IPS DF 6.9 (cell line): ENCODE data around the gene SYN1.
A peak's percentile ranks its signal among the peaks of the same experiment; 100 is the strongest.

ENCODE experiments used
- DNase-seq: peaks from one replicate; pipeline ENCODE4 v3.0.0-alpha.2; 2013; ENCODE audit warnings: low read depth, low spot score
- H3K27ac ChIP-seq: one replicate; pipeline ENCODE4 v1.5.1; 2013; ENCODE audit warnings: low read length, control low read depth
- H3K27me3 ChIP-seq: 2 replicates; pipeline ENCODE4 v1.6.1; 2013; ENCODE audit warnings: mild to moderate bottlenecking, low read length; ENCODE audit not compliant: control insufficient read depth, insufficient read depth
- H3K36me3 ChIP-seq: 2 replicates; pipeline ENCODE4 v1.6.1; 2013; ENCODE audit warnings: low read length; ENCODE audit not compliant: control insufficient read depth, insufficient read depth
- H3K4me1 ChIP-seq: 2 replicates; pipeline ENCODE4 v1.6.1; 2013; ENCODE audit warnings: low read length; ENCODE audit not compliant: control insufficient read depth, insufficient read depth
- H3K4me3 ChIP-seq: 2 replicates; pipeline ENCODE4 v1.5.1; 2013; ENCODE audit warnings: mild to moderate bottlenecking, low read length
- H3K9me3 ChIP-seq: 2 replicates; pipeline ENCODE4 v1.6.1; 2013; ENCODE audit warnings: low read length, inconsistent platforms; ENCODE audit not compliant: control insufficient read depth, insufficient read depth
- WGBS: extraction: QIAGEN DNeasy Blood & Tissue Kit; methylation state at CpG from one replicate; pipeline ENCODE4 v1.1.7; 2013; ENCODE audit warnings: mixed read lengths, missing lambda C conversion rate; ENCODE audit not compliant: insufficient read length, insufficient coverage; 5-methylcytosine and 5-hydroxymethylcytosine counted together

SYN1 gene

GRCh38 chrX:47634871-47635575 lies 15.4 kb upstream of the SYN1 start:
- Histone ChIP-seq H3K9me3 (no peaks in the 10 kb centered on the region), H3K27me3 (no peaks in the 10 kb centered on the region), H3K4me1 (no peaks in the 10 kb centered on the region), H3K36me3 (0 out of 2 replicates have a peak, but pooled peaks cover 5% of the 10 kb centered on the region), H3K27ac (no peak overlapping the region), H3K4me3 (no peak overlapping the region)
- 100% methylated on average over 4 of the region's 16 CpGs for WGBS
- DNase-seq: no peak

GRCh38 chrX:47633689-47634590 lies 14.3 kb upstream of the SYN1 start:
- no peak for DNase-seq

GRCh38 chrX:47632666-47633065 lies 13.0 kb upstream of the SYN1 start:
- H3K9me3 ChIP-seq: no peaks in the 10 kb centered on the region
- peaks cover 3% of the 10 kb centered on the region; the same call in 1 of the 2 replicates for H3K4me1 ChIP-seq
- no CpG with 5 or more reads among the region's 4 CpGs for WGBS
- no peak for DNase-seq
- no peaks in the 10 kb centered on the region for H3K27me3 ChIP-seq
- no peaks in the 10 kb centered on the region for H3K36me3 ChIP-seq
- no peak overlapping the region for H3K27ac ChIP-seq
- no peak overlapping the region for H3K4me3 ChIP-seq

More at GRCh38 chrX:47633689-47634590, 14.3 kb upstream of the SYN1 start:
- H3K36me3 ChIP-seq: 0 out of 2 replicates have a peak, but pooled peaks cover 4% of the 10 kb centered on the region
- peaks cover 2% of the 10 kb centered on the region; the same call in 1 of the 2 replicates for H3K4me1 ChIP-seq
- WGBS: no CpG with 5 or more reads among the region's 14 CpGs
- no peaks in the 10 kb centered on the region for H3K27me3 ChIP-seq
- no peak overlapping the region for H3K4me3 ChIP-seq
- H3K9me3 ChIP-seq: no peaks in the 10 kb centered on the region
- H3K27ac ChIP-seq: no peak overlapping the region

GRCh38 chrX:47631676-47632075 lies 12.0 kb upstream of the SYN1 start:
- H3K27me3 ChIP-seq: no peaks in the 10 kb centered on the region
- H3K9me3 ChIP-seq: no peaks in the 10 kb centered on the region
- no CpG with 5 or more reads among the region's 5 CpGs for WGBS
- no peaks in the 10 kb centered on the region for H3K36me3 ChIP-seq
- H3K27ac ChIP-seq: no peak overlapping the region
- no peak overlapping the region for H3K4me3 ChIP-seq
- peaks cover 3% of the 10 kb centered on the region; the same call in 1 of the 2 replicates for H3K4me1 ChIP-seq
- no peak for DNase-seq

- no peak within 1 kb of the TSS for H3K27ac ChIP-seq
These were observed 10.0 kb upstream of the SYN1 start, which contains the start of gene CFP for GRCh38 chrX:47629419-47630200. Gene CFP (minus strand): TSS chrX:47629930. CDS start chrX:47629844, 86 bp downstream.

GRCh38 chrX:47628982-47629381 lies 9.3 kb upstream of the SYN1 start:
- no peak overlapping the region for H3K4me3 ChIP-seq
- H3K27me3 ChIP-seq: no peaks in the 10 kb centered on the region
- no peak overlapping the region for H3K27ac ChIP-seq
- peaks cover 5% of the 10 kb centered on the region for H3K4me1 ChIP-seq
- no peaks in the 10 kb centered on the region for H3K36me3 ChIP-seq
- no peaks in the 10 kb centered on the region for H3K9me3 ChIP-seq
- no CpG with 5 or more reads among the region's 1 CpG for WGBS
- no peak for DNase-seq

More at GRCh38 chrX:47629419-47630200, 10.0 kb upstream of the SYN1 start, which contains the start of gene CFP:
- peaks cover 3% of the 10 kb centered on the region; the same call in 1 of the 2 replicates for H3K4me1 ChIP-seq
- WGBS: no CpG with 5 or more reads among the region's 14 CpGs
- H3K4me3 ChIP-seq: no peak within 1 kb of the TSS
- no peaks in the 10 kb centered on the region for H3K36me3 ChIP-seq
- no peak for DNase-seq
- H3K27me3 ChIP-seq: no peaks in the 10 kb centered on the region
- H3K9me3 ChIP-seq: no peaks in the 10 kb centered on the region

- DNase-seq: no peak
- Histone ChIP-seq H3K27me3 (no peaks in the 10 kb centered on the region), H3K27ac (no peak overlapping the region), H3K36me3 (no peaks in the 10 kb centered on the region), H3K9me3 (no peaks in the 10 kb centered on the region), H3K4me3 (no peak overlapping the region), H3K4me1 (peaks cover 5% of the 10 kb centered on the region)
- WGBS: no CpG with 5 or more reads among the region's 2 CpGs
These were observed 5.7 kb upstream of the SYN1 start for GRCh38 chrX:47625365-47625764.

- H3K4me1 ChIP-seq: peaks cover 5% of the 10 kb centered on the region
- no peaks in the 10 kb centered on the region for H3K36me3 ChIP-seq
- H3K27me3 ChIP-seq: no peaks in the 10 kb centered on the region
- DNase-seq: peak; percentile 55
- H3K27ac ChIP-seq: no peak overlapping the region
- no peaks in the 10 kb centered on the region for H3K9me3 ChIP-seq
- H3K4me3 ChIP-seq: peak overlapping the region; percentile 10; the same call in 1 of the 2 replicates
- no CpG with 5 or more reads among the region's 35 CpGs for WGBS
These were observed 3.9 kb upstream of the SYN1 start for GRCh38 chrX:47623540-47624027.

- no peak overlapping the region for H3K27ac ChIP-seq
- no CpG with 5 or more reads among the region's 6 CpGs for WGBS
These were observed 2.2 kb upstream of the SYN1 start for GRCh38 chrX:47621851-47622250.

GRCh38 chrX:47620303-47620685 lies 637 bp upstream of the SYN1 start:
- Histone ChIP-seq H3K27ac (no peak overlapping the region), H3K27me3 (no peaks in the 10 kb centered on the region), H3K9me3 (no peaks in the 10 kb centered on the region), H3K4me3 (peak overlapping the region; percentile 30; the same call in 1 of the 2 replicates), H3K36me3 (no peaks in the 10 kb centered on the region), H3K4me1 (peaks cover 5% of the 10 kb centered on the region)
- no peak for DNase-seq
- WGBS: no CpG with 5 or more reads among the region's 9 CpGs

More at GRCh38 chrX:47621851-47622250, 2.2 kb upstream of the SYN1 start:
- Histone ChIP-seq H3K27me3 (no peaks in the 10 kb centered on the region), H3K36me3 (no peaks in the 10 kb centered on the region), H3K4me3 (no peak overlapping the region), H3K4me1 (peaks cover 5% of the 10 kb centered on the region), H3K9me3 (no peaks in the 10 kb centered on the region)
- no peak for DNase-seq
